Measurements from ENCODE around the gene RTKN. TPM values are rescaled to one million over a fixed set of nuclear protein-coding genes. Genes with fewer than 3 reads are reported as not detected.

Gene RTKN
- total and polyA plus RNA-seq, 2 of the 13 experiments (the other 11 are each of a cell fraction or from before 2014, with no cell fraction given) = 159 to 166 TPM

DNA sequence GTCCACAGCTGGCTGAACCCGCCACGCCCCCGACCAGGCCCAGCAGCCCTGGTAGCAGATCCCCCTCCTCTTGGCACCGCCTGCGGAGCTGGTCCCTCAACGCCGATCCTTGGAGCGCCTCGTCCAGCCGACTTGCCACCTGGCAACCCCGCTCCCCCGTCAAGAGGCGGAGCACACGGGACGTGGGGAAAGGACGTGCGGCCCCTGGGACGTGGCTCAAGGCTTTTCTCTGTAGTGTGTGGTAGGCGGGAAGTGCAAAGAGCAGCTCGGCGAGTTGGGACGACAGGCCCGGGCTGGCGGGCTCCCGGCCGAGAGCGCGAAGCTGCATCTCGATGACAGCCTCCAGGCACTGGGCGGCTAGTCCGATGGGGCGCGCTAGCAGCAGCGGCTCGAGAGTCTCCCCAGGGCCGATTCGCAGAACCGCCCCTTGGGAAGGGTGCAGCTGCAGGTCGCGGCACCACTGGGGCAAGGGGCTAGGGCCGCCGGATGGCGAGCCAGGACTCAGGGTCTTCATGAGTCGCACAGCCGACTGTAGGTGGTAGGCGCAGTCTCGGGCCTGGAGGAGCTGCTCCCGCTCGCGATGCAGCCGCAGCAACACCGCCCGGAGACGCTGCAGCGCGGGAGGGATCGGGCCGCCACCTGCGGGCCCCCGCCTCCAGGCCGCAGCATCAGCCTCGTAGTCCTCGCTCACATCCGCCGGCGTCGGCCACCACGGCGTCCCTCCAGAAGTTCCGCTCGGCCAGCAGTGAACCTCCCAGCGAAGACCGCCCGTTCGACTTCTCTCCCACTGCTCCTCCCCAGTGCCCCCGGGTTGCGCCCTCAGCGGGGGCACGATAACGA lies 40.4 kb upstream of the RTKN start (continued):
- TF ChIP-seq, protein P1, sequence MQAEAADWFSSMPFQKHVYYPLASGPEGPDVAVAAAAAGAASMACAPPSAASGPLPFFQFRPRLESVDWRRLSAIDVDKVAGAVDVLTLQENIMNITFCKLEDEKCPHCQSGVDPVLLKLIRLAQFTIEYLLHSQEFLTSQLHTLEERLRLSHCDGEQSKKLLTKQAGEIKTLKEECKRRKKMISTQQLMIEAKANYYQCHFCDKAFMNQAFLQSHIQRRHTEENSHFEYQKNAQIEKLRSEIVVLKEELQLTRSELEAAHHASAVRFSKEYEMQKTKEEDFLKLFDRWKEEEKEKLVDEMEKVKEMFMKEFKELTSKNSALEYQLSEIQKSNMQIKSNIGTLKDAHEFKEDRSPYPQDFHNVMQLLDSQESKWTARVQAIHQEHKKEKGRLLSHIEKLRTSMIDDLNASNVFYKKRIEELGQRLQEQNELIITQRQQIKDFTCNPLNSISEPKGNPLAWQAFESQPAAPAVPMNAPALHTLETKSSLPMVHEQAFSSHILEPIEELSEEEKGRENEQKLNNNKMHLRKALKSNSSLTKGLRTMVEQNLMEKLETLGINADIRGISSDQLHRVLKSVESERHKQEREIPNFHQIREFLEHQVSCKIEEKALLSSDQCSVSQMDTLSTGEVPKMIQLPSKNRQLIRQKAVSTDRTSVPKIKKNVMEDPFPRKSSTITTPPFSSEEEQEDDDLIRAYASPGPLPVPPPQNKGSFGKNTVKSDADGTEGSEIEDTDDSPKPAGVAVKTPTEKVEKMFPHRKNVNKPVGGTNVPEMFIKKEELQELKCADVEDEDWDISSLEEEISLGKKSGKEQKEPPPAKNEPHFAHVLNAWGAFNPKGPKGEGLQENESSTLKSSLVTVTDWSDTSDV (CRISPR knock-in tag; IDR thresholded peaks at IDR 0.05) = no peak; the same call in 1 of the 2 replicates
- TF ChIP-seq ZNF589 (CRISPR knock-in tag; conservative IDR thresholded peaks at IDR 0.05) = peak; percentile 21; the same call in 1 of the 2 replicates
- TF ChIP-seq, protein P2, sequence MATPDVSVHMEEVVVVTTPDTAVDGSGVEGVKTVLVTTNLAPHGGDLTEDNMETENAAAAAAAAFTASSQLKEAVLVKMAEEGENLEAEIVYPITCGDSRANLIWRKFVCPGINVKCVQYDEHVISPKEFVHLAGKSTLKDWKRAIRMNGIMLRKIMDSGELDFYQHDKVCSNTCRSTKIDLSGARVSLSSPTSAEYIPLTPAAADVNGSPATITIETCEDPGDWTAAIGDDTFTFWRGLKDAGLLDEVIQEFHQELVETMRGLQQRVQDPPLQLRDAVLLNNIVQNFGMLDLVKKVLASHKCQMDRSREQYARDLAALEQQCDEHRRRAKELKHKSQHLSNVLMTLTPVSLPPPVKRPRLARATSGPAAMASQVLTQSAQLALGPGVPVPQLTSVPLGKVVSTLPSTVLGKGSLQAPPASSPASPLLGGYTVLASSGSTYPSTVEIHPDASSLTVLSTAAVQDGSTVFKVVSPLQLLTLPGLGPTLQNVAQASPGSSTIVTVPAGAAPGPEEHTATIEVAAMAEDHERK (CRISPR knock-in tag; IDR thresholded peaks at IDR 0.05; ENCODE audit: low read depth) = no peak
- TF ChIP-seq MAFF (IDR thresholded peaks at IDR 0.05; ENCODE audit: low read depth, low read length) = no peak
- TF ChIP-seq SALL2 (CRISPR knock-in tag; IDR thresholded peaks at IDR 0.05) = no peak
- TF ChIP-seq CBFB (CRISPR knock-in tag; IDR thresholded peaks at IDR 0.05) = 0 out of 2 replicates have a peak, but pooled peaks have one; percentile 26
- TF ChIP-seq ZNF326 (CRISPR knock-in tag; IDR thresholded peaks at IDR 0.05; ENCODE audit: borderline replicate concordance) = no peak; the same call in 1 of the 2 replicates
- TF ChIP-seq, protein P3, sequence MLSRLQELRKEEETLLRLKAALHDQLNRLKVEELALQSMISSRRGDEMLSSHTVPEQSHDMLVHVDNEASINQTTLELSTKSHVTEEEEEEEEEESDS (CRISPR knock-in tag; IDR thresholded peaks at IDR 0.05; ENCODE audit: borderline replicate concordance) = no peak
- peak; percentile 50; the same call in 1 of the 2 replicates for TF ChIP-seq GPN1 (CRISPR knock-in tag; IDR thresholded peaks at IDR 0.05; ENCODE audit: borderline replicate concordance)
- no peak for TF ChIP-seq ZNF501 (CRISPR knock-in tag; IDR thresholded peaks at IDR 0.05)
- TF ChIP-seq ZNF451 (CRISPR knock-in tag; IDR thresholded peaks at IDR 0.05) = no peak
- TF ChIP-seq ZNF382 (CRISPR knock-in tag; IDR thresholded peaks at IDR 0.05; ENCODE audit: borderline replicate concordance) = no peak
- TF ChIP-seq BRCA1 (CRISPR knock-in tag; IDR thresholded peaks at IDR 0.05) = peak; percentile 20; the same call in 1 of the 2 replicates
- TF ChIP-seq, protein P4, sequence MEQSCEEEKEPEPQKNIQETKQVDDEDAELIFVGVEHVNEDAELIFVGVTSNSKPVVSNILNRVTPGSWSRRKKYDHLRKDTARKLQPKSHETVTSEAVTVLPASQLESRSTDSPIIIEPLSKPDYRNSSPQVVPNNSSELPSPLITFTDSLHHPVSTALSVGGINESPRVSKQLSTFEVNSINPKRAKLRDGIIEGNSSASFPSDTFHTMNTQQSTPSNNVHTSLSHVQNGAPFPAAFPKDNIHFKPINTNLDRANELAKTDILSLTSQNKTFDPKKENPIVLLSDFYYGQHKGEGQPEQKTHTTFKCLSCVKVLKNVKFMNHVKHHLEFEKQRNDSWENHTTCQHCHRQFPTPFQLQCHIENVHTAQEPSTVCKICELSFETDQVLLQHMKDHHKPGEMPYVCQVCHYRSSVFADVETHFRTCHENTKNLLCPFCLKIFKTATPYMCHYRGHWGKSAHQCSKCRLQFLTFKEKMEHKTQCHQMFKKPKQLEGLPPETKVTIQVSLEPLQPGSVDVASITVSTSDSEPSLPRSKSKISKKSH (CRISPR knock-in tag; IDR thresholded peaks at IDR 0.05; ENCODE audit: borderline replicate concordance) = no peak
- TF ChIP-seq, protein P5, sequence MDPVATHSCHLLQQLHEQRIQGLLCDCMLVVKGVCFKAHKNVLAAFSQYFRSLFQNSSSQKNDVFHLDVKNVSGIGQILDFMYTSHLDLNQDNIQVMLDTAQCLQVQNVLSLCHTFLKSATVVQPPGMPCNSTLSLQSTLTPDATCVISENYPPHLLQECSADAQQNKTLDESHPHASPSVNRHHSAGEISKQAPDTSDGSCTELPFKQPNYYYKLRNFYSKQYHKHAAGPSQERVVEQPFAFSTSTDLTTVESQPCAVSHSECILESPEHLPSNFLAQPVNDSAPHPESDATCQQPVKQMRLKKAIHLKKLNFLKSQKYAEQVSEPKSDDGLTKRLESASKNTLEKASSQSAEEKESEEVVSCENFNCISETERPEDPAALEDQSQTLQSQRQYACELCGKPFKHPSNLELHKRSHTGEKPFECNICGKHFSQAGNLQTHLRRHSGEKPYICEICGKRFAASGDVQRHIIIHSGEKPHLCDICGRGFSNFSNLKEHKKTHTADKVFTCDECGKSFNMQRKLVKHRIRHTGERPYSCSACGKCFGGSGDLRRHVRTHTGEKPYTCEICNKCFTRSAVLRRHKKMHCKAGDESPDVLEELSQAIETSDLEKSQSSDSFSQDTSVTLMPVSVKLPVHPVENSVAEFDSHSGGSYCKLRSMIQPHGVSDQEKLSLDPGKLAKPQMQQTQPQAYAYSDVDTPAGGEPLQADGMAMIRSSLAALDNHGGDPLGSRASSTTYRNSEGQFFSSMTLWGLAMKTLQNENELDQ (CRISPR knock-in tag; IDR thresholded peaks at IDR 0.05; ENCODE audit: borderline replicate concordance) = no peak
- TF ChIP-seq ZBTB20 (CRISPR knock-in tag; IDR thresholded peaks at IDR 0.05; ENCODE audit: borderline replicate concordance, low read depth) = no peak; the same call in 1 of the 2 replicates
